GM21786 (cell line): ENCODE data around the gene KCNT1.

ENCODE experiments used
- ATAC-seq: cut with Tn5 transposase; IDR thresholded peaks from one replicate; pipeline ENCODE4 v1.9.1; 2021; ENCODE audit not compliant: unreplicated experiment

KCNT1 gene

DNA sequence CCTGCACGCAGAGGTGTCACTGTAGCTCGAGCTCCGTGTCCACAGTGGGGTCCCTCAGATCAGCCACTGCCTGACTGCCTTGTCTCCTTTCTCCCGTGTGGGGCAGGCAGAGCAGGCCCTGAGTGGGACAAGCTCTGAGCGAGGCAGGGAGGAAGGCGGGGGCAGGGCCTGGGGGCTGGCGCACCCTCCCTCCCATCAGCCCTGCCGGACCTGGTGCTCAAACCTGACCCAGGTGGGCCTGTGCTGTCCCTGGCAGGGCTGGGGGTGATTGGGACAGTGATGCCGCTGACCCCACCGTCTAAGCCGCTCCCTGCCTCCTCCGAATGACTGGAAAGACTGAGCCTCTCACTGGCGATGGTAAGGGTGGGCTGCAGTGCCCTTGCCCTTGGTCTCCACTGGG is 60.9 kb downstream of the KCNT1 start:
- no peak for ATAC-seq

DNA sequence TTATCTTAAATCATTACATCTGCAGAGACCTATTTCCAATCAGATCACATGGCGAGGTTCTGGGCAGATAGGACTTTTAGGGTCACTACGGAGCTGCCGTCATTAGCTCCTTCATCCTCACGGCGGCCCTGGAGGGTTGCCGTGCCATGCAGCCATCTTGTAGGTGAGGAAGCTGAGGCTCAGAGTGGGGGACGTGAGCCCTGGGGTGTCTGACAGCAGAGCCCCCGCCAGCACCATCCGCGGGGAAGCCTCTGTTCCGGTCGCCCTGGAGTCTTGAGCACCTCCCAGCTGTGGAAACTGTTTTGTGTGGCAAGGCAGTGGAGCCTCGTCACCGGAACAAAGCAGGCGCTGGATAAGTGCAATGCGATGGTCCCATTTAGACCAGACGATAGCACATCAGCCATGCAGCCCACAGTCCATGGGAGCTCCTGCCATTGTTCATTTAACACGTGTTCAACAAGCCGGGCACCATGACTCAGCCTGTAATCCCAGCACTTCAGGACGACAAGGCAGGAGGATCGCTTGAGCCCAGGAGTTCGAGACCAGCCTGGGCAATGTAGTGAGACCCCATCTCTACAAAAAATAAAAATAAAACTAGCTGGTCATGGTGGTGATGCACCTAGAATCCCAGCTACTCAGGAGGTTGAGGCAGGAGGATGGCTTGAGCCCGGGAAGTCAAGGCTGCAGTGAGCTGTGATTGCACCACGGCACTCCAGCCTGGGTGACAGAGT is 61.9 kb downstream of the KCNT1 start:
- no peak for ATAC-seq

DNA sequence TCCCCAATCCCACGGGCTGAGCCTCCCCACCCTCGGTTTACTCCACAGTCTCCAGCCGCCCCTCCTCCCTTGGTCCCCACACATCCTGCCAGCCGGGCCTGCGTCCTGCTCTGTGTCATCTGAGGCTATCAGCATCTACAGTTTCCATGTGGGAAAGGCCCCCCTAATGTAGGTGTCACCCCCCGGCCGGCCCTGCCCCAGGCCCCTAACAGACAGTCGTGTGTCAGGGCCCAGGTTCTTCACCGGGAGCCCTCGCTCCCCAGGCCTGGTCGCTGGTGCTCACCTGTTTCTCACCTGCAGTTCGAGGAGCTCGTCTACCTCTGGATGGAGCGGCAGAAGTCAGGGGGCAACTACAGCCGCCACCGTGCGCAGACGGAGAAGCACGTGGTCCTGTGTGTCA is 62.7 kb downstream of the KCNT1 start:
- ATAC-seq, result no peak

DNA sequence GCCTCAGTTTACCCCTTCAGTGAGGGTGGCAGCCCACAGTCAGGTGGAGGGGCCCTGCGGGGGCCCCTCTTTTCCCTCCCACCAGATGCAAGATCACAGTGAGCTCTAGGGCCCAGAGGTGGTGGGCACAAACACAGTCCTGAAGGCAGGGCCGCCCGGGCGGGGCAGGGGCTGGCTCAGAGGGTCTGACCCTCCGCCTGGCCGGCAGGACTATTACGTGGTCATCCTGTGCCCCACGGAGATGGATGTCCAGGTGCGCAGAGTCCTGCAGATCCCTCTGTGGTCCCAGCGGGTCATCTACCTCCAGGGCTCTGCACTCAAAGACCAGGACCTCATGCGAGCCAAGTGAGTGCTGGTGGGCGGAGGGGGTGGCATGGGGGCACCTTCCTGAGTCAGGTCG is 63.4 kb downstream of the KCNT1 start:
- ATAC-seq, result no peak

DNA sequence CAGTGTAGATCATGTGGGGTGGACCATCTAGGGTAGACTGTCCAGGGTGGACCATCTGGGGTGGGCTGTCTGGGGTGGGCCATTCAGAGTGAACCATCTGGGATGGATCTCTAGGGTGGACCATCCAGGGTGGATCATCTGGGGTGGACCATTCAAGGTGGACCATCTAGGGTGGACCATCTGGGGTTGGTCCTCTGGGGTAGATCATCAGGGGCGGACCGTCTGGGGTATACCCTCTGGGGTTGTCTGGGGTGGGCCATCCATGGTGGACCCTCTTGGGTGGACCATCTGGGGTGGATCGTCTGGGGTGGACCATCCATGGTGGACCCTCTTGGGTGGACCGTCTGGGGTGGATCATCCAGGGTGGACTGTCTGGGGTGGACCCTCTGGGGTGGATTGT is 64.3 kb downstream of the KCNT1 start:
- no peak for ATAC-seq

DNA sequence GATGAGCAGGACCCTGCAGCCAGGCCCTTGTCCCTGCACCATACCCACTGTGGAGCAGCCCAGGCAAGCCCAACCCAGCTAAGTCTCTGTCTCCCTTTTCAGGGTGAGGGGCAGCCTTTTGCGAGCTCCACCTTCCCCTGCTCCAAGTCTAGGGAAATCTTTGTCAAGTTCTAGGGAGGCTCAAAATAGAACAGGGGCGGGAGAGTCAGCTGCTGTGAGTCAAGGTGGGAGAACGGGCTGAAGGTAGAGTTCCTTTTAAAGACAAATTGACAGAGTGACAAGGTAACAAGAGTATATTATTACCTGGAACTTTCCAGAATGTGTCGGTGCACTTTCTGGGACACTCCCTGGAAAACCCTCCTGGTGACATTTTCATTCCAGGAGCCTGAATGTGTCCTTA is 64.7 kb downstream of the KCNT1 start:
- no peak for ATAC-seq

DNA sequence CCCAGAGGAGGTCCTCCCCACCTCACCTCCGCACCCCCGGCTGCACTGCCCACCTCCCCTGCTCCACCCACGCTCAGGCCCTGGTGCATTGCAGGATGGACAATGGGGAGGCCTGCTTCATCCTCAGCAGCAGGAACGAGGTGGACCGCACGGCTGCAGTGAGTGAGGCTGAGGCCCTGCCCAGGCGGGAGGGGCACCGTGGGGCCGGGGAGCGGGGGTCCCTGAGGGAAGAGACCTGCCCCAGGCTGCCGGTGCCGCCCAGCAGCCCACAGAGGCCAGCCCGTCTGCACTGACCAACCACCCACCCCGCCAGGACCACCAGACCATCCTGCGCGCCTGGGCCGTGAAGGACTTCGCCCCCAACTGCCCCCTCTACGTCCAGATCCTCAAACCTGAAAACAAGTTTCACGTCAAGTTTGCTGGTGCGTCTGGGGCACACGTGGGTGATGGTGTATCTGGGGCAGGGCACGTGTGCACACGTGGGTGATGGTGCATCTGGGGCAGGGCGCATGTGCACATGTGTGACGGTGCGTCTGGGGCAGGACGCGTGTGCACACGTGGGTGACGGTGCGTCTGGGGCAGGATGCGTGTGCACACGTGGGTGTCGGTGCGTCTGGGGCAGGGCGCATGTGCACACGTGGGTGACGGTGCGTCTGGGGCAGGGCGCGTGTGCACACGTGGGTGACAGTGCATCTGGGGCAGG is 66.7 kb downstream of the KCNT1 start:
- no peak for ATAC-seq

DNA sequence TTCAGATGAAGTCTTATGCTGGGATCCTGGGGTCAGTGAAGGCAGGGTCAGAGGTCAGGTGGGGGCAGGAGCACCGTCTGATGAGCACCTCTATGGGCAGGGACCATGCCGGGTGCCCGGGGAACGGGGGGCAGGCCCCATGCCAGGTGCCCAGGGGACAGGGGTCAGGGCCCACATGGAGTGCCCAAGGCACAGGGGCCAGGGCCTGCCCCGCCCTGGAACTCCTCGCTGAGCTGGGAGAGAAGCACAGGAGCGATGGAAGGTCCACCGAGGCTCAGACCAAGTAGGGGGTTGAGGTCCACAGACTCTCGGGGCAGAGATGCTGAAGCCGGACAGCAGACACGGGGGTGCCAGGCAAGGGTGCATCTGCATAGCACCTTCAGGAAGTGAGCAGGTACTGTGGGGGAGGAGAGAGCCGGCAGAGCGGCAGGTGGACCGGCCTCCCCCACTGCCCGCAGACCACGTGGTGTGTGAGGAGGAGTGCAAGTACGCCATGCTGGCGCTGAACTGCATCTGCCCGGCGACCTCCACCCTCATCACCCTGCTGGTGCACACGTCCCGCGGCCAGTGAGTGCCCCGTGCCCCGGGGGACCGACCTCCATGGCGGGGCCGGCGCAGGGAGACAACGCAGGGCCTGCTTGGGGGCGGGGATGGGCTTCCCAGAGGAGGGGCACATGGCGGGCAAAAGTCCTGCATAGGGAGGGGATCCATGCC is 67.7 kb downstream of the KCNT1 start:
- ATAC-seq, result no peak

DNA sequence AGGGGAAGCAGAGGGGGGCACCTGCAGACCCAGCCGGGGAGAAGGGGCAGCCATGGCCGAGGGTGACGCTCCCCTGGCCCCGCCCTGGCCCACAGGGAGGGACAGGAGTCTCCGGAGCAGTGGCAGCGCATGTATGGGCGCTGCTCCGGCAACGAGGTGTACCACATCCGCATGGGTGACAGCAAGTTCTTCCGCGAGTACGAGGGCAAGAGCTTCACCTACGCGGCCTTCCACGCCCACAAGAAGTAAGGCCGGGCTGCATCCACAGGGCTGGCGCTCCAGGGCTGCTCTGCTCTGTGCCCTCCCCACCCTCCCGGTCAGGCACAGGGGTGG is 68.2 kb downstream of the KCNT1 start:
- no peak for ATAC-seq

DNA sequence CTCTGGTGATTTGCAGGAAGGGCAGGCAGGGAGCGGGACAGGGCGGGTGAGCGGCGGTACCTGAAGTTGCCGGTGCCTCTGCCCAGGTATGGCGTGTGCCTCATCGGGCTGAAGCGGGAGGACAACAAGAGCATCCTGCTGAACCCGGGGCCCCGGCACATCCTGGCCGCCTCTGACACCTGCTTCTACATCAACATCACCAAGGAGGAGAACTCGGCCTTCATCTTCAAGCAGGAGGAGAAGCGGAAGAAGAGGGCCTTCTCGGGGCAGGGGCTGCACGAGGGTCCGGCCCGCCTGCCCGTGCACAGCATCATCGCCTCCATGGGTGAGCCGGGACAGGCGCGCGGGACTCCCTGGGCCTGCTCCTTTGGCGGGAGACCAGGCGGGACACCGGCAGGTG is 68.8 kb downstream of the KCNT1 start:
- no peak for ATAC-seq

DNA sequence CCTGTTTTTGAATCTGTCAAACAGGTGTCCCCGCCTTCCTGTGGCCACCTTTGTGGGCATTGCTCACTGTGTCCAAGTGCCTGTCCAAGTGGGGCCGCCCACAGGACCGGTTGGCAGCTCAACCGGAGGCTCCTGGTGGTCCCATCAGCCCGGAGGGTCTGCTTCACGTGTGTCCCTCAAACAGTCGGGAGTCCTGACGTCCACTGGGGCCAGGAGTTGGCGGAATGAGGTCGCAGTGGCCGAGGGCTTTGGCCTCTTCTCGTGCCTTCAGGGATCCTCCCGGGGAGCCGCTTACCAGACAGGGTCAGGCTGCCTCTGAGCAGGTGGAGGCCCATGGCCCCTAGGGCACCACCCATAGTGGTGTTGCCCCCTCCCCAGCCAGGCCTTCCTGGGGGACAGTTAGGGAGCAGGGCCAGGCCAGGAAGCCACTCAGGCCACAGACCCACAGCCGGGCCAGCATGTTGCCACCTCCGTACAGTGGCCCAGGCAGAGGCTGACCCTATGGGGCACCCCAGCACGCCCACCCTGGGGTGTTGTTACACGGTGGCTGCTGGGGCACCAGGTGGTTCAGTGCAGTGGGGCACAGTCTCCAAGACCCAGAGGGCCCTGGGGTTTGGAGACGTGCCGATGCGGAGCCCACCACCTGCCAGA is 69.5 kb downstream of the KCNT1 start:
- no peak for ATAC-seq

DNA sequence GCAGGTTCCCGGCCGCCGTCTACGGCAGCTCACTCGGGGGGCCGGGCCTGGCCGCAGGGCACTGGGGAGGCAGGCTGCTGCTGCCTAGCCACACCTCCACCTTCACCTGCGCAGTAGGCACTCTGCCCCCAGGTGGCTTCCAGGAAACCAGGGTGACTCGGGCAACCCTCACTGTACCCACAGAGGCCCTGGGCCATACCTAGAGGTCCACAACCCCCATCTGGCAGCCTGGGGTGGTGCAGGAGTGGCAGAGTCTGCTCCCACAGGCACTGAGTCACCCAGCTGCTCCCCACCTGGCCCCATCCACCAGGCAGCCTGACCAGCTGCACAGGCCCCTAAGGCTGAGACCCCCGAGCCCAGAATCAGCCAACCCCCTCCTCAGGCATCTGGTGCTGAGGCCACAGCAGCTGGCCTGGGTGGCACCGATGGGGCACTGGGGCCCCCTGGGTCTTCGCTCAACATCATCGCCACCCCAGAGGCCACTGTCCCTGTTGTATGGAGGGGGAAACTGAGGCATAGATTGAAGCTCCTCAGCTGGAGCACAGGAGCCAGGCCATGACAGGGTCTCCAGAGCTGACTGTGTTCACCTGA is 70.2 kb downstream of the KCNT1 start:
- no peak for ATAC-seq

DNA sequence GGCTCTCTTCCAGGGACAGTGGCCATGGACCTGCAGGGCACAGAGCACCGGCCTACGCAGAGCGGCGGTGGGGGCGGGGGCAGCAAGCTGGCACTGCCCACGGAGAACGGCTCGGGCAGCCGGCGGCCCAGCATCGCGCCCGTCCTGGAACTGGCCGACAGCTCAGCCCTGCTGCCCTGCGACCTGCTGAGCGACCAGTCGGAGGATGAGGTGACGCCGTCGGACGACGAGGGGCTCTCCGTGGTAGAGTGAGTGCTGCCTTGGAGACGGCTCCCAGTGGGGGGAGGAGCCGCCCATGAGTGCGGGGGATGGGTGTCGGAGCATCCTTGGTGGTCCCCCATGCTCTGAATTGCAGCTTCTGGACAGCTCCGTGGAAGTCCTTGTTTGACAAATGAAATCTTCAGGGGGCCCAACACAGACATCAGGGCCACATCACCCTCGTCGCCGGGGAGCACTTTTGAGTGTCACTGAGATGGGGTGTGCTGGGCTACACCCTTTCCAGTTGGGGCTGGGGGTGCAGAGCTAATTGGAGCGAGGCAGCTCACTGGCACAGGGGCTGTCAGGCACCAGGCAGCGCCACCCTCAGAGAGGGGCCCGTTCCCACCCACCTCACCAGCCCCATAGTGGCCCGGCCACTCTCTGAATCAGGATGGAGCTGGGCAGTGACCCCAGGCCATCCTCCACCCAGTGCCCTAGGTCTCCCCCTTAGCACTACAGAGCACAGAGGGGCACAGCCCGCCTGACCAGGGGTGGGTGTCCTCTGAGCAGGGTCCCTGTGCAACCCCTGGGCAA is 70.9 kb downstream of the KCNT1 start:
- no peak for ATAC-seq

DNA sequence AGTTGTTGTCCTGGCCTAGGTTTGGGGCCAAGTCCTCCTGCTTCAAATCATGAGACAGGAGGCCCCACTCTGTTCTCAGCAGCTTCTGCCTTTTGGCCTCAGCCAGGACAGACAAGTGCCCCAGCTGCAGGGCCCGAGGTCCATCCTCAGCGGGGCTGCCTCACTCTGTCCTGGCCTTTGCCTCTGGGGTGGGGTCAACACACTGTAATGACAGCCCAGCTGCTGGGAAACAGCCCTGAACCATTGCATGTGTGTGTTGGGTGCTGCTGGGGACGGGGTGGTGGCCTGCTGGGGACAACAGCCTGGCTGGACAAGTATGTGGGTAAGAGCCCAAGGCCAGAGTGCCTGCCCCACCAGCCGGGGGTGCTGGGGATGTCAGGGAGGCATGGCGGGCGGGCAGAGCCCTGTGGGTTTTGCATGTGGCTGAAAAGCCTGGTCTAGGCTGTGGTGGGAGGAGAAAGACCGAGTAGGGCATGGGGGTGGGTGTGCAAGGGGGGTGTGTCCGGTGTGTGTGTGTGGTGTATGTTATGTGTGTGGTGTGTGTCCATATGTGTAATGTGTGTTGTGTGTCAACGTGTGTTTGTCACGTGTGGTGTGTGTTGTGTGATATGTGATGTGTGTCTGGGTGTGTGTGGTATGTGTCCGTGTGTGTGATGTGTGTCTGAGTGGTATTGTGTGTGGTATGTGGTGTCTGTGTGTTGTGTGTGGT is 71.7 kb downstream of the KCNT1 start:
- ATAC-seq, result no peak

DNA sequence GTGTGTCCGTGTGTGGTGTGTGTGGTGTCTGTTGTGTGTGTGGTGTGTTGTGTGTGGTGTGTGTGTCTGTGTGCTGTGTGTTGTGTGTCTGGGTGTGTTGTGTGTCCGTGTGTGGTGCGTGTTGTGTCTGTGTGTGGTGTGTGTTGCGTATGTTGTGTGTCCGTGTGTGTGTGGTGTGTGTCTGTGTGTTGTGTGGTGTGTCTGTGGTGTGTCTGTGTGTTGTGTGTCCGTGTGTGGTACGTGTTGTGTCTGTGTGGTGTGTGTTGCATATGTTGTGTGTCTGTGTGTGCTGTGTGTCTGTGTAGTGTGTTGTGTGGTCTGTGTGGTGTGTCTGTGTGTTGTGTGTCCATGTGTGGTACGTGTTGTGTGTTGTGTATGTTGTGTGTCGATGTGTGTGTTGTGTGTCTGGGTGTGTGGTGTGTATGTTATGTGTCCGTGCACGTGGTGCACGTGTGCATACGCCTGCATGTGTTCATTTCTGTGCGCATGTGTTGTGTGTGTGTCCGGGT is 72.3 kb downstream of the KCNT1 start:
- no peak for ATAC-seq

DNA sequence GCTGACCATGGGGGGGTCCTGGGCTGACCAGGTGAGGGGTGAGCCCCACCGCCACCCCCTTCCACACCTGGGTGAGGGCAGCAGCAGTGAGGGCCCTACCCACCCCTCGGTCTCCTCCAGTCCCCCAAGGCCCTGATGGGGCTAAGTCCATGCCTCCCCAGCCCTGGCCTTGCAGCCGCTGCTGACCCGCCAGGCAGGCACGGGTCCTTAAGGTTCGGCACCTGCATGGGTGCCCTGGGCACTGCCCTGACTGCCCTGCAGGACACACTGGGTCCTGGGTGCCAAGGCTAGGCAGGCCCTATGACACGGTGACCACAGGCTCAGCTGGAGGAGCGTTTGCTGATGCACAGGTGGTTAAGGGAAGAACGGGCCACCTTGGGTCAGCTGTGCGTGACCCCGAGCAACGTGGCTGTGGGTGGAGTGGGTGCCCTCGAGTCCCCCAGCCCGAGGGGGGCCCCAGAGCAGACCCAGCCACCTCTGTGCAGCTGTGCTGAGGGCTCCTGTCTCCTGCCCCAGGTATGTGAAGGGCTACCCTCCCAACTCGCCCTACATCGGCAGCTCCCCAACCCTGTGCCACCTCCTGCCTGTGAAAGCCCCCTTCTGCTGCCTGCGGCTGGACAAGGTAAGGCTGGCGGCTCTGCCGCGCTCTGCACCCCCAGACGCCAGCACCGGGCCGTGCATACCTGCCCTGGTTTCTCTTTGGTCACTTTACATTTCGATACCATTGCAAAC is 73.0 kb downstream of the KCNT1 start:
- ATAC-seq, result no peak

DNA sequence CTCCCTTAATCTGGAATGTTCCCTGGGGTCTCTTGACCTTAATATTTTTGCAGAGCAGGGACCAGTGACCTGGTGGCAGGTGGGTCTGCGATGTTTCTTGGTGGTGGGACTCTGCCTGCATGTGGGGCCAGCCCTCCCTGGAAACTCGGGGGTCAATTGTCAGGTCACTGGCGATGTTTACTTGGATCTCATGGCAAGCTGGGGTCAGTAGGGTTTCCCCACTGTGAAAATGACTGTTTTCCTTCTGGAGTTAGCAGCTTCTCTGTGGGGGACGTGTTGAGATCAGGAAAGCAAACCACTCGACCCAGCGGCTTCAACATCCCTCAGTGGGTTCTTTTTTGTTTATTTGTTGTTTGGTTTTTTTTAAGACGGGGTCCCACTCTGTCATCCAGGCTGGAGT is 73.9 kb downstream of the KCNT1 start:
- ATAC-seq, result no peak

DNA sequence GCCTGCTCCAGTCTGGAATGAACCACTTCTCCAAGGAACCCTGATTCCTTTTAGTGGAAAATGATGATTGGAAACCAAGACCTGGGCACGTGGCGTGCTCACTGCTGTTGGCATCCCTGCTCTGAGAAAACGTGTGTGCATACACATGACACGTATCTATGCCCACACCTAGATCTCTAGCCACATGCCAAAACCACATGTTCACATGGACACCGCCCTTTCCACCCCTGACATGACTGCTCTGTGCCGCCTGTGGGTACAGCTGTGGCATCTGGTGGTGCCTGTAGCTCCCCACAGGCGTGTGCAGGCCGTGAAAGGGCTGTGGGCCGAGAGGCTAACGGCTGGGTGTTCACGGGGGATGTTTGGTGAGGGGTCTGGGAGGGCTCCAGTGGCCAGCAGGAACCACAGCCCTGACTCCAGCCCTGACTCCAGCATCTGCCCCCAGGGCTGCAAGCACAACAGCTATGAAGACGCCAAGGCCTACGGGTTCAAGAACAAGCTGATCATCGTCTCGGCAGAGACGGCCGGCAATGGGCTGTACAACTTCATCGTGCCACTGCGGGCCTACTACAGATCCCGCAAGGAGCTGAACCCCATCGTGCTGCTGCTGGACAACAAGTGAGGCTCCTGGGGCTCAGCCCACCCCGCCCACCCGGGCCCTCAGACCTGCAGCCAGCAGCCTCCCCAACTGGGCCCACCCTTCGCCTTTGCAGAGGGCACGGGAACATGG is 75.1 kb downstream of the KCNT1 start:
- no peak for ATAC-seq
